Measurements from ENCODE around the gene SMARCC2. TPM values are rescaled to one million over a fixed set of nuclear protein-coding genes. Genes with fewer than 3 reads are reported as not detected.
"Not testable (repeated sequence)": the region's sequence is repeated elsewhere in the genome, so short reads cannot be mapped to it uniquely, and the experiment has no call there.

SMARCC2 gene
- total and polyA plus RNA-seq, 5 experiments from 2014 or later: 46.3 to 197 (median 70.4) TPM

DNA sequence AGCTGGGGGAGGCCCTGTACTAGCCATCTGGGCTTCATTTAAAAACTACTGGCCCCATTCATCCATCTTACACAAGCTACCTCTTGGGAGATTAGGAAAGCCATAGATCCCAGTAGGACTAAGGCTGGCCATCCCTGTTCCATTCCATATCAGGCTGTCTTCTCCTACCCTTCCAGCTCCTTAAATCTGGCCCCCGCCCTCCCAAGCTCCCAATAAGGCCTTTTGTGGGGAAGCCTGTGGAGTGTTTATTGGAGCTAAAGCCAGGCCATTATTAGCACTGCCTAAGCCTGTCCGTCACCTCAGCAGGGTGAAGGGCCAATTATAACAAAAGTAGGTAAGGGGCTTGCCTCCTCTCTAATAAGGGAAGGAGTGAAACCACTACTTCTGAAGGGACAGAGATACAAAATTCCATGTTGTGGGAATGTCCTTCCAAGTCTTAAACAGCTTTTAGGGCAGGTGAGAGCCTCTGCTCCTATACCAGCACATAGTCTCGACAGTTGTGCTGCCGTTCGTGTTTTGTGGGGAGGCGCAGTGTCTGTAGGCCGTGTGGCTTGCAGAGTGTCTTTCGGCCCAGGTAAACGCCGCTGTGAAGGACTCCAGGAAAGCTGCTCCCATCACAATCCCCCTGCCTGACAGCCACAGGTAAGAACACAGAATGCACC is 27.5 kb downstream of the SMARCC2 start:
- DNase-seq (no peak), ATAC-seq (no peak)
- Mint-ChIP-seq H3K4me1 (peaks cover 32 to 53% (median 44%) of the 10 kb centered on the region in 4 donors), H3K36me3 (peaks cover 6 to 67% (median 8%) of the 10 kb centered on the region in 3 donors), H3K9me3 (no peaks in the 10 kb centered on the region), H3K27me3 (no peaks in the 10 kb centered on the region), H3K27ac (peak overlapping the region; percentile 78 to 100 (median 98)), H3K4me3 (peak overlapping the region in 9 of 10 donors; percentile 1 to 99 (median 93))
- POLR2A ChIA-PET: interaction anchor here (0.6 to 13.3 kb wide), 15 partner anchors 11 to 154 kb away, joined by 3 to 163 read pairs (median 4); partner anchors contain the start of genes ESYT1, MYL6B, SMARCC2 and ZC3H10

DNA sequence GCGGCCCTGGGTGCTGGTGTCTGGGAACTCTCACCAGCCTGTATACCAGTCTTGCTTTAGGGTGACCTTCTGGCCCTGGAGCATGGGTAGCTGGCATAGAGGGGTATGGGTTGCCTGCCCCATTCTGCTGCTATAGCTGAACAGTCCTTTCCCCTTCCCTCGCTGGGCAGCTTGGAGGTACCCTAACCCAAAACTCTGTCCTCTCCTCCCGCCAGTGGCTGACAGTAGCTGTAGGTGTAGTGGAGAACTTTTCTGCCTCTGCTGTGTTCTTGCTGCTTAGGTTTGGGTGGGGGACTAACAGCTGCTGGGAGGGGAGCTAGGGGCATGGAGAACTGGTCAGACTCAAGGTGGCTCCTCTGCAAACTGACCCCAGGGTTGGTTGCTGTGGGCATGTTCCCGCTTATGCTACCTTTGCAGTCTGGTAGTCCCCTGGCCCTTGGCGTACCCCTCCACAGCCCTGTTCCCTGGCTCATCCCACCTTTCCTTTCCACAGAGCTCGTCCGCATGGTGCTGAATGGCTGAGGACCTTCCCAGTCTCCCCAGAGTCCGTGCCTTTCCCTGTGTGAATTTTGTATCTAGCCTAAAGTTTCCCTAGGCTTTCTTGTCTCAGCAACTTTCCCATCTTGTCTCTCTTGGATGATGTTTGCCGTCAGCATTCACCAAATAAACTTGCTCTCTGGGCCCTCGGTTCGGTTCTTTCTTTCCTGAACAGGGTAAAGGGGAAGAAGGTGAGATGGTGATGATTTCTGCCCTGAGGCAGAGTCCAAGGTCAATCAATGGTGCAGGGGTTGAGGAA is 28.2 kb downstream of the SMARCC2 start:
- peaks cover 6 to 60% (median 8%) of the 10 kb centered on the region in 3 donors for H3K36me3 Mint-ChIP-seq
- peaks cover 32 to 53% (median 45%) of the 10 kb centered on the region in 4 donors for H3K4me1 Mint-ChIP-seq
- DNase-seq: no peak
- peak overlapping the region; percentile 88 to 100 (median 98) for H3K27ac Mint-ChIP-seq
- H3K4me3 Mint-ChIP-seq: peak overlapping the region; percentile 93 to 99 (median 98)
- no peaks in the 10 kb centered on the region for H3K27me3 Mint-ChIP-seq
- no peak for ATAC-seq
- POLR2A ChIA-PET: interaction anchor here (0.6 to 13.3 kb wide), 16 partner anchors 8 to 565 kb away, joined by 3 to 163 read pairs (median 4); partner anchors contain the start of genes ESYT1, MYL6B, SMARCC2 and ZC3H10
- H3K9me3 Mint-ChIP-seq: no peaks in the 10 kb centered on the region

GRCh38 chr12:56160193-56160763 is 29.0 kb downstream of the SMARCC2 start:
- Mint-ChIP-seq H3K9me3 (no peaks in the 10 kb centered on the region), H3K4me3 (peak overlapping the region; percentile 93 to 99 (median 98)), H3K27ac (peak overlapping the region; percentile 88 to 100 (median 98)), H3K4me1 (peaks cover 35 to 53% (median 49%) of the 10 kb centered on the region in 4 donors), H3K27me3 (no peaks in the 10 kb centered on the region), H3K36me3 (peaks cover 6 to 52% (median 8%) of the 10 kb centered on the region in 3 donors)
- POLR2A ChIA-PET: interaction anchor here (0.5 to 13.3 kb wide), 15 partner anchors 9 to 289 kb away, joined by 3 to 163 read pairs (median 4); partner anchors contain the start of genes ESYT1, MYL6B, PA2G4 and RNF41
- peak; percentile 38 to 77 (median 58) for DNase-seq
- ATAC-seq: peak; percentile 24 to 62

- no peaks in the 10 kb centered on the region for H3K9me3 Mint-ChIP-seq
- peak overlapping the region; percentile 93 to 99 (median 98) for H3K4me3 Mint-ChIP-seq
- H3K4me1 Mint-ChIP-seq: peaks cover 36 to 53% (median 50%) of the 10 kb centered on the region in 4 donors
- H3K27me3 Mint-ChIP-seq: no peaks in the 10 kb centered on the region
- no peak for ATAC-seq
- DNase-seq: no peak
- H3K27ac Mint-ChIP-seq: peak overlapping the region; percentile 95 to 100 (median 98)
- POLR2A ChIA-PET: interaction anchor here (0.5 to 13.3 kb wide), 15 partner anchors 10 to 290 kb away, joined by 3 to 163 read pairs (median 3); partner anchors contain the start of genes ANKRD52, COQ10A, ESYT1 and PA2G4
- H3K36me3 Mint-ChIP-seq: peaks cover 6 to 48% (median 8%) of the 10 kb centered on the region in 3 donors
Measured at GRCh38 chr12:56159482-56160192, 29.6 kb downstream of the SMARCC2 start.

GRCh38 chr12:56158926-56159461 is 30.3 kb downstream of the SMARCC2 start:
- Mint-ChIP-seq H3K27me3 (no peaks in the 10 kb centered on the region), H3K36me3 (peaks cover 6 to 42% (median 8%) of the 10 kb centered on the region in 3 donors), H3K4me1 (peaks cover 36 to 51% (median 48%) of the 10 kb centered on the region in 4 donors), H3K27ac (peak overlapping the region; percentile 95 to 100 (median 98)), H3K9me3 (no peaks in the 10 kb centered on the region), H3K4me3 (peak overlapping the region; percentile 93 to 99 (median 98))
- POLR2A ChIA-PET: interaction anchor here (0.6 to 13.3 kb wide), 15 partner anchors 9 to 290 kb away, joined by 3 to 163 read pairs (median 6); partner anchors contain the start of genes ANKRD52, COQ10A, ESYT1 and PA2G4
- ATAC-seq (no peak), DNase-seq (peak in 4 of 10 donors; percentile 23 to 31 (median 26))

DNA sequence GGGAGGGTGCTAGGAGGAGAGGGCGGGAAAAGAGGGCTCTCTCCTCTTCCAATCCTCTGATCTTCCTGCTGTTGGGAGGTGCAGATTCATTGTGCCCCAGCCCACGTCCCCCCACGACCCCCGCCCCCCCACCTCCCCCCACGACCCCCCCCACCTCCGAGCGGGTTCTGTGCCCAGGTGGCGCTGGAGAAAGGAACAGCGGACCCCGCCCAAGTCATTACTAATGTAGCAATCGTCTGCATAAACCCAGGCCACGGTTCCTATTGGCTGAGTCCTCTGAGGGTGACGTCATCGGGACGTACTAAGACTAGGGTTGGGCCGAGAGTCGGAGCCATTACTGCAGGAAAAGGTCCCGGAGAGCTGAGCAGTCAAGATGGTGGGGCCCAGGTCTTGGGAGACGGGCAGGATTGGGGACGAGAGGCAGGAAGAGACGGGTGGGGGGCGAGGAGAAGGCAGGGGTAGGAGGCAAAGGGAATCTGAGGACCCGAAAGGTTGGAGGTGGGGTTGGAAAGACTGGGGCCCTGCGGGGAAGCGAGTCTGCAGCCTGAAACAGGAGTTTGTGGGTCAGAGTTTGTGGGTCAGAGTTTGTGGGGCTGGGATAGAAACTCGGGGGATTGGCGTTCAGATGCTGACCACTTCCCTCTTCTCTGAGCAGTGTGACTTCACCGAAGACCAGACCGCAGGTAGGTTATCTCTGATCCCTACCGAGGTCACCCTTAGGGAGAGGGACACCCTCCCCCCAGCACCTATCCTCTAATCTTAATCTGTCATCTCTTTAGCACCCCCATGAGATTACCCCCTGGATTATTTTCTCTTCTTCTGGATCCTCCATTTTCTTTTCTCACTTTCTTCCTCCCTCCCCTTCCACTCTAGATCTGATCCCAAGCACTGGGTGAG is 31.0 kb downstream of the SMARCC2 start, which contains the start of gene MYL6:
Gene MYL6, plus strand, starts transcription at position 331 of the 897 bp plus-strand sequence. Its CDS starts 43 bp downstream, at position 374.
- H3K27me3 Mint-ChIP-seq: no peaks in the 10 kb centered on the region
- POLR2A ChIA-PET: interaction anchor here (0.7 to 13.3 kb wide), 12 partner anchors 8 to 185 kb away, joined by 3 to 163 read pairs (median 10); partner anchors contain the start of genes ANKRD52, COQ10A, ESYT1 and PA2G4
- no peaks in the 10 kb centered on the region for H3K9me3 Mint-ChIP-seq
- ATAC-seq (peak; percentile 85 to 87), DNase-seq (peak; percentile 72 to 97 (median 90))
- H3K36me3 Mint-ChIP-seq: peaks cover 2 to 35% (median 8%) of the 10 kb centered on the region in 3 donors
- peak within 1 kb of the TSS; percentile 93 to 99 (median 98) for H3K4me3 Mint-ChIP-seq
- H3K27ac Mint-ChIP-seq: peak within 1 kb of the TSS; percentile 95 to 100 (median 98)
- peaks cover 32 to 54% (median 49%) of the 10 kb centered on the region in 4 donors for H3K4me1 Mint-ChIP-seq

- H3K4me1 Mint-ChIP-seq: peaks cover 32 to 62% (median 55%) of the 10 kb centered on the region in 4 donors
- peak overlapping the region; percentile 93 to 99 (median 98) for H3K4me3 Mint-ChIP-seq
- peaks cover 2 to 26% (median 8%) of the 10 kb centered on the region in 3 donors for H3K36me3 Mint-ChIP-seq
- POLR2A ChIA-PET: interaction anchor here (0.7 to 13.3 kb wide), 12 partner anchors 13 to 168 kb away, joined by 3 to 163 read pairs (median 8); partner anchors contain the start of genes COQ10A, ESYT1, RNF41 and SMARCC2
- peak overlapping the region; percentile 94 to 100 (median 98) for H3K27ac Mint-ChIP-seq
- H3K27me3 Mint-ChIP-seq: no peaks in the 10 kb centered on the region
- peak; percentile 50 to 55 for ATAC-seq
- DNase-seq: peak in 9 of 10 donors; percentile 28 to 76 (median 57)
- H3K9me3 Mint-ChIP-seq: no peaks in the 10 kb centered on the region
Measured at GRCh38 chr12:56157201-56158028, 31.9 kb downstream of the SMARCC2 start.

DNA sequence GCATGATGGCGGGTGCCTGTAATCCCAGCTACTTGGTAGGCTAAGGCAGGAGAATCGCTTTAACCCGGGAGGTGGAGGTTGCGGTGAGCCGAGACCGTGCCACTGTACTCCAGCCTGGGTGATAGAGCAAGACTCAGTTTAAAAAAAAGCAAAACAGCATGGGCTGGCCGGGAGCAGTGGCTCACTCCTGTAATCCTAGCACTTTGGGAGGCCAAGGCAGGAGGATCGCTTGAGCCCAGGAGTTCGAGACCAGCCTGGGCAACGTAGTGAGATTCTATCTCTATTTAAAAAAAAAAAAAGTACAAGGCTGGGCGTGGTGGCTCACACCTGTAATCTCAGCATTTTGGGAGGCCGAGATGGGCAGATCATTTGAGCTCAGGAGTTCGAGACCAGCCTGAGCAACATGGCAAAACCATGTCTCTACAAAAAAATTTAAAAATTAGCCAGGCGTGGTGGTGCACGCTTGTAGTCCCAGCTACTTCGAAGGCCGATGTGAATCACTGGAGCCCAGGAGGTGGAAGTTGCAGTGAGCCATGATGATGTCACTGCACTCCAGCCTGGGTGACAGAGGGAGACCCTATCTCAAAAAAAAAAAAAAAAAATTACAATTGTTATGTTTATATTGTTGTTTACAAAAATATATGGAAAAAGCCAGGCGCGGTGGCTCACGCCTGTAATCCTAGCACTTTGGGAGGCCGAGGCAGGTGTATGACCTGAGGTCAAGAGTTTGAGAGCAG is 32.7 kb downstream of the SMARCC2 start:
- not testable (repeated sequence) for ATAC-seq, DNase-seq, H3K27me3 Mint-ChIP-seq, H3K9me3 Mint-ChIP-seq
- Mint-ChIP-seq H3K4me3 (peak overlapping the region; percentile 93 to 99 (median 98)), H3K4me1 (peaks cover 34 to 69% (median 59%) of the 10 kb centered on the region in 4 donors), H3K36me3 (peaks cover 2 to 19% (median 8%) of the 10 kb centered on the region in 3 donors), H3K27ac (peak overlapping the region in 9 of 10 donors; percentile 77 to 99 (median 97))
- POLR2A ChIA-PET: interaction anchor here (0.7 to 13.3 kb wide), 11 partner anchors 13 to 167 kb away, joined by 3 to 163 read pairs (median 4); partner anchors contain the start of genes ESYT1, SMARCC2 and ZC3H10
